ENCODE data around the gene ABCC8. TPM values are rescaled to one million over a fixed set of nuclear protein-coding genes. Genes with fewer than 3 reads are reported as not detected.

Gene ABCC8
- total and polyA plus RNA-seq, 2 donors (not counting 3 experiments of a cell fraction or from before 2014, with no cell fraction given), result not detected

DNA sequence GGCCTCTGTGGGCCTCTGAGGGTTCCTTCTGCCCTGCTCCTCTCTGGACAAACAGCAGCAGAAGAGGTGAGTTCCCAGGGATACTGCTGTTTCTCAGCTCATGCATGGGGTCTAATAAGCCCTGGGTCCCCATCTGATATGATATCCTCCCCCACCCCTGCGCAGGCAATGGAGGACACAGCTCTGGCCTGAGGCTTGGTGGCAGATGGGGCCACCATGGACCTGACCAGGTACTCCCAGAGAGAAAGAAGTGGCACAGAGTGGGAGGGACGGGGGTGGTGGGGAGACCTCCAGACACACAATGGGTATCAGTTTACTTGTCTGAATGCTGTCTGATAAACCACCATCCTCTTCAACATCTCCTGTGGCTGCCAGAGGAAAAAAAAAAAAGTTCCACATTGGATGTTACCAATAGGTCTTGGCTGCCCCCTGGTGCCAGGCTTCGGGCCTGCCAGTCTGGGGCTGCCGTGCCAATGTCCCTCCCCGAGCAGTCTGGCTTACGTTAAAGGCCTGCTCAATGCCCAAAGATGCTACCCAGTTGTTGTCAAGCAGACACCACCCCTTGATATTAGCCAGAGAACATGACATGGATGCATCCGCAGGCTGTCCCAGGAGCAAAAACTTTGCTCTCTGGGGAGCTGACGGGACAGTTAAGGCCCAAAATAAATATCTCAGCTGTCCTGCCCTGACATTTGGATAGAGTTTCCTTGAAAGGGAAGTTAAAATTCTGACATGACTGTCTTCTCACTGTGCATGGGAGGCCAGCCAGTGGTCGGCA is 27.9 kb upstream of the ABCC8 start:
- DNase-seq (ENCODE audit: low read depth, low spot score) (peak; percentile 60), FAIRE-seq (peak; percentile 48)
- H3K9me3 ChIP-seq (replicated peaks; ENCODE audit: control insufficient read depth, insufficient read depth, low read length), result no peaks in the 10 kb centered on the region
- ChIA-PET CTCF (interaction anchor here (0.6 to 7.4 kb wide), 15 partner anchors 9 to 468 kb away, joined by 3 to 184 read pairs (median 6); partner anchors contain the start of gene KCNJ11), POLR2A (no interaction called here)
- no peak overlapping the region for H3K4me2 ChIP-seq (ENCODE audit: insufficient read depth, low read length)
- H3K36me3 ChIP-seq (ENCODE audit: control insufficient read depth in 2 of 2, extremely low read depth in 1 of 2, insufficient read depth in 2 of 2, low read length in 2 of 2), result no peaks in the 10 kb centered on the region
- intact Hi-C loops (cut with micrococcal nuclease), result loop anchor here (1.0 kb wide), 3 partner anchors 120 to 274 kb away; no protein-coding TSS in a partner anchor
- H3K4me3 ChIP-seq (replicated peaks in 1 of 3; ENCODE audit: insufficient read depth in 1 of 3, low read depth in 1 of 3, low read length in 3 of 3), result no peak overlapping the region
- no peaks in the 10 kb centered on the region for H4K20me1 ChIP-seq (replicated peaks; ENCODE audit: control insufficient read depth, extremely low read depth, insufficient read depth, low read length)
- no peak for TF ChIP-seq POLR2AphosphoS5 (IDR thresholded peaks at IDR 0.05; ENCODE audit: insufficient read depth, low read depth, low read length)
- no peak for TF ChIP-seq JUN (IDR thresholded peaks at IDR 0.05; ENCODE audit: borderline replicate concordance, insufficient read depth, insufficient read length, low read depth)
- TF ChIP-seq MYC (IDR thresholded peaks at IDR 0.05; ENCODE audit: low read depth, low read length), result no peak
- TF ChIP-seq, protein P1, sequence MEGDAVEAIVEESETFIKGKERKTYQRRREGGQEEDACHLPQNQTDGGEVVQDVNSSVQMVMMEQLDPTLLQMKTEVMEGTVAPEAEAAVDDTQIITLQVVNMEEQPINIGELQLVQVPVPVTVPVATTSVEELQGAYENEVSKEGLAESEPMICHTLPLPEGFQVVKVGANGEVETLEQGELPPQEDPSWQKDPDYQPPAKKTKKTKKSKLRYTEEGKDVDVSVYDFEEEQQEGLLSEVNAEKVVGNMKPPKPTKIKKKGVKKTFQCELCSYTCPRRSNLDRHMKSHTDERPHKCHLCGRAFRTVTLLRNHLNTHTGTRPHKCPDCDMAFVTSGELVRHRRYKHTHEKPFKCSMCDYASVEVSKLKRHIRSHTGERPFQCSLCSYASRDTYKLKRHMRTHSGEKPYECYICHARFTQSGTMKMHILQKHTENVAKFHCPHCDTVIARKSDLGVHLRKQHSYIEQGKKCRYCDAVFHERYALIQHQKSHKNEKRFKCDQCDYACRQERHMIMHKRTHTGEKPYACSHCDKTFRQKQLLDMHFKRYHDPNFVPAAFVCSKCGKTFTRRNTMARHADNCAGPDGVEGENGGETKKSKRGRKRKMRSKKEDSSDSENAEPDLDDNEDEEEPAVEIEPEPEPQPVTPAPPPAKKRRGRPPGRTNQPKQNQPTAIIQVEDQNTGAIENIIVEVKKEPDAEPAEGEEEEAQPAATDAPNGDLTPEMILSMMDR (IDR thresholded peaks at IDR 0.05; ENCODE audit: extremely low read depth in 1 of 2, insufficient read depth in 1 of 2, low read depth in 1 of 2, low read length in 2 of 2), result peak; percentile 78 to 90
- no peak for TF ChIP-seq POLR2A (IDR thresholded peaks at IDR 0.05; ENCODE audit: low read depth, low read length)
- TF ChIP-seq EZH2 (IDR thresholded peaks at IDR 0.05; ENCODE audit: borderline replicate concordance, low read depth, low read length, severe bottlenecking), result no peak
- TF ChIP-seq FOS (IDR thresholded peaks at IDR 0.05; ENCODE audit: borderline replicate concordance, insufficient read depth, low read length), result no peak
- no peak for TF ChIP-seq GATA2 (IDR thresholded peaks at IDR 0.05; ENCODE audit: insufficient read depth, insufficient read length, low read depth, low read length)
- no peaks in the 10 kb centered on the region for H3K9me1 ChIP-seq (replicated peaks; ENCODE audit: control insufficient read depth, extremely low read depth, insufficient read depth, low read length)
- no peak overlapping the region for H2AFZ ChIP-seq (ENCODE audit: low read depth, low read length)
- H3K27me3 ChIP-seq (ENCODE audit: control insufficient read depth in 2 of 2, insufficient read depth in 2 of 2, low read length in 2 of 2), result no peaks in the 10 kb centered on the region
- BruUV-seq (replicated peaks), result no TSS peak
- H3K27ac ChIP-seq (ENCODE audit: insufficient read depth, low read depth, low read length), result no peak overlapping the region
- dilution Hi-C loops (cut with MboI; ENCODE audit: extremely low pct_ligation_motif_present, low sequenced_read_pairs), result no loop called here
- H3K4me1 ChIP-seq (ENCODE audit: control insufficient read depth, extremely low read depth, insufficient read depth, low read length), result no peaks in the 10 kb centered on the region
- no peak overlapping the region for H3K9ac ChIP-seq (replicated peaks; ENCODE audit: extremely low read depth, insufficient read depth, low read length)
- no peaks in the 10 kb centered on the region for H3K79me2 ChIP-seq (ENCODE audit: control insufficient read depth, insufficient read depth, low read length)

All from endothelial cell of umbilical vein (primary cell).